OCI-LY1 (cell line): Measurements from ENCODE around the gene RNF157.

ENCODE experiments used
- H2AFZ ChIP-seq: fragments of 200-600 bp; sonication (generic), shearing (Covaris generic); 2 replicates; pipeline ENCODE4 v1.6.0; 2014; ENCODE audit warnings: antibody characterized with exemption, mild to moderate bottlenecking, low read length
- H3F3A ChIP-seq: fragments of 200-600 bp; sonication (generic), shearing (Covaris generic); 2 replicates; pipeline ENCODE4 v1.6.0; 2014; ENCODE audit warnings: mild to moderate bottlenecking, antibody characterized with exemption, low read length, moderate library complexity; ENCODE audit not compliant: insufficient read depth
- H3K27ac ChIP-seq: fragments of 200-600 bp; sonication (generic); 2 replicates; pipeline ENCODE4 v1.5.1; 2014; ENCODE audit warnings: low read length, mixed run types, mild to moderate bottlenecking, low read depth; ENCODE audit not compliant: poor library complexity, severe bottlenecking
- H3K27me3 ChIP-seq: fragments of 200-600 bp; sonication (generic); 2 replicates; pipeline ENCODE4 v1.6.0; 2014; ENCODE audit warnings: antibody characterized with exemption, mild to moderate bottlenecking, low read length, moderate library complexity; ENCODE audit not compliant: insufficient read depth
- H3K36me3 ChIP-seq: fragments of 200-600 bp; sonication (generic); 2 replicates; pipeline ENCODE4 v1.6.1; 2014; ENCODE audit warnings: mild to moderate bottlenecking, antibody characterized with exemption, low read length, moderate library complexity, mixed read lengths; ENCODE audit not compliant: insufficient read depth
- H3K4me1 ChIP-seq: fragments of 200-600 bp; sonication (generic); 2 replicates; pipeline ENCODE4 v1.5.1; 2014; ENCODE audit warnings: mild to moderate bottlenecking, low read length, moderate library complexity; ENCODE audit not compliant: insufficient read depth, severe bottlenecking
- H3K4me2 ChIP-seq: fragments of 200-600 bp; sonication (generic), shearing (Covaris generic); 2 replicates; pipeline ENCODE4 v1.6.1; 2014; ENCODE audit warnings: low read length
- H3K4me3 ChIP-seq: fragments of 200-600 bp; sonication (generic); 2 replicates; pipeline ENCODE4 v1.5.1; 2014; ENCODE audit warnings: low read length, low read depth, mild to moderate bottlenecking, mixed read lengths; ENCODE audit not compliant: poor library complexity, severe bottlenecking
- H3K79me2 ChIP-seq: fragments of 200-600 bp; shearing (Covaris generic); 2 replicates; pipeline ENCODE4 v1.6.1; 2016; ENCODE audit warnings: mixed run types, low read length, mixed read lengths; ENCODE audit not compliant: insufficient read depth
- H3K9ac ChIP-seq: fragments of 200-600 bp; sonication (generic), shearing (Covaris generic); 2 replicates; pipeline ENCODE4 v1.6.1; 2014; ENCODE audit warnings: mild to moderate bottlenecking, low read length, mixed read lengths
- H3K9me2 ChIP-seq: fragments of 200-600 bp; sonication (generic), shearing (Covaris generic); 2 replicates; pipeline ENCODE4 v1.6.1; 2014; ENCODE audit warnings: low read depth, mild to moderate bottlenecking, low read length, mixed read lengths
- H3K9me3 ChIP-seq: fragments of 200-600 bp; shearing (Covaris generic); 2 replicates; pipeline ENCODE4 v1.6.1; 2014; ENCODE audit warnings: low read length, mixed read lengths
- H4K20me1 ChIP-seq: fragments of 200-600 bp; sonication (generic), shearing (Covaris generic); 2 replicates; pipeline ENCODE4 v1.6.0; 2016; ENCODE audit warnings: mild to moderate bottlenecking, low read length; ENCODE audit not compliant: insufficient read depth
- CTCF ChIP-seq: fragments of 200-600 bp; sonication (generic), shearing (Covaris generic); IDR thresholded peaks from 2 replicates; pipeline ENCODE4 v1.5.1; 2017; ENCODE audit warnings: mild to moderate bottlenecking, antibody characterized with exemption, low read length, moderate library complexity, mixed read lengths
- EZH2 ChIP-seq: fragments of 200-600 bp; sonication (generic), shearing (Covaris generic); IDR thresholded peaks from 2 replicates; pipeline ENCODE4 v1.8.0; 2017; ENCODE audit warnings: borderline replicate concordance, mixed run types, mild to moderate bottlenecking, antibody characterized with exemption, low read length, moderate library complexity, mixed read lengths

The RNF157 gene

GRCh38 chr17:76147211-76148014 is 92.9 kb downstream of the RNF157 start:
- no peak overlapping the region for H3K27ac ChIP-seq
- no peaks in the 10 kb centered on the region for H4K20me1 ChIP-seq
- no peak overlapping the region for H3K9ac ChIP-seq
- no peak for TF ChIP-seq EZH2
- TF ChIP-seq CTCF = peak; percentile 53
- no peak overlapping the region for H3K4me3 ChIP-seq
- H3K27me3 ChIP-seq = peaks cover 7% of the 10 kb centered on the region; the same call in 1 of the 2 replicates
- H3F3A ChIP-seq = no peaks in the 10 kb centered on the region
- no peak overlapping the region for H3K4me2 ChIP-seq
- H3K4me1 ChIP-seq = peaks cover 15% of the 10 kb centered on the region
- H3K79me2 ChIP-seq = no peaks in the 10 kb centered on the region
- H2AFZ ChIP-seq = no peak overlapping the region
- no peaks in the 10 kb centered on the region for H3K9me3 ChIP-seq
- no peaks in the 10 kb centered on the region for H3K36me3 ChIP-seq
- no peaks in the 10 kb centered on the region for H3K9me2 ChIP-seq

- Histone ChIP-seq H3K27me3 (peaks cover 7% of the 10 kb centered on the region; the same call in 1 of the 2 replicates), H3K4me3 (no peak overlapping the region), H3K9me2 (no peaks in the 10 kb centered on the region), H3K36me3 (no peaks in the 10 kb centered on the region), H2AFZ (no peak overlapping the region), H3K4me1 (peaks cover 18% of the 10 kb centered on the region), H3K9me3 (no peaks in the 10 kb centered on the region), H3K79me2 (no peaks in the 10 kb centered on the region), H3K9ac (no peak overlapping the region), H3K4me2 (peak overlapping the region; percentile 9; the same call in 1 of the 2 replicates), H3K27ac (no peak overlapping the region), H3F3A (no peaks in the 10 kb centered on the region), H4K20me1 (no peaks in the 10 kb centered on the region)
- TF ChIP-seq EZH2 (no peak), CTCF (no peak)
Observed at GRCh38 chr17:76146053-76146851, 94.0 kb downstream of the RNF157 start.

GRCh38 chr17:76145231-76146052 is 94.9 kb downstream of the RNF157 start:
- H3K4me2 ChIP-seq = peak overlapping the region; percentile 9

More at GRCh38 chr17:76145231-76146052, 94.9 kb downstream of the RNF157 start:
- TF ChIP-seq CTCF (no peak), EZH2 (no peak)
- no peaks in the 10 kb centered on the region for H3F3A ChIP-seq
- H3K9ac ChIP-seq = no peak overlapping the region
- no peaks in the 10 kb centered on the region for H3K9me2 ChIP-seq
- no peaks in the 10 kb centered on the region for H4K20me1 ChIP-seq
- H3K4me1 ChIP-seq = peaks cover 18% of the 10 kb centered on the region
- H2AFZ ChIP-seq = no peak overlapping the region
- H3K4me3 ChIP-seq = no peak overlapping the region
- H3K27ac ChIP-seq = no peak overlapping the region
- peaks cover 7% of the 10 kb centered on the region; the same call in 1 of the 2 replicates for H3K27me3 ChIP-seq
- H3K36me3 ChIP-seq = no peaks in the 10 kb centered on the region
- H3K9me3 ChIP-seq = no peaks in the 10 kb centered on the region
- no peaks in the 10 kb centered on the region for H3K79me2 ChIP-seq
